HG03139 (cell line): Measurements from ENCODE around the gene DOCK7.

Source experiments
- ATAC-seq: cut with Tn5 transposase; IDR thresholded peaks from one replicate; pipeline ENCODE4 v1.9.1; 2021; ENCODE audit not compliant: unreplicated experiment

Gene DOCK7

DNA sequence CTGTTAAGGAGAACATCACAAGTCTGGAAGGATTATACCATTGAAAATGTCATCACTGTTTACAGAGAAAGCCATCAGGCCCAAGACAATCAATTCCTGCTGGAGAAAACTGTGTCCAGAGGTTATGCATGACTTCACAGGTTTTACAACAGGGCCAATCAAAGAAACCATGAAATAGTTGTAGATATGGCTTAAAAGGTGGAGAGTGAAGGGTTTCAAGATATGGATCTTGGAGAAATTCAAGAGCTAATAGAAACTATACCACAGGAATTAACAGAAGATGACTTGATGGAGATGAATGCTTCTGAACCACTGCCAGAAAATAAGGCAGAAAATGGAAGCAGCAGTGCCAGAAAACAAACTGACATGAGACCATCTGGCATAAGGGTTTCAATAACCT lies 221.1 kb downstream of the DOCK7 start:
- no peak for ATAC-seq

DNA sequence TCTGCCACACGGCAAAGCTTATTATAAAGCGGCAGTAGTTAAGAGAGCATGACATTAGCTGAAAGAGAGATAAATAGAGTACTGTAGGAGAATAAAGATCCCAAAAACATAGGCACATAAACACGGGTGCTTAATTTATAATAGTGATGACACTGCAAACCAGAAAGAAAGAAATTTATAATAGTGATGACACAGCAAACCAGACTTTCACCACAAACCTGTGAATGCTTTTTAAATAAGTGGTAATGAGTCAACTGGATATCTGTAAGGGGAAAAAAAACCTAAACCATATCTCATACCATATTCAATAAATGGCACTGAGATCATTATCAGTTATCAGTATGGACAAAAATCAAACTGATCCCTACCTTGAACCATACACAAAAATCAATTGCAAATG lies 225.8 kb downstream of the DOCK7 start:
- ATAC-seq = no peak

DNA sequence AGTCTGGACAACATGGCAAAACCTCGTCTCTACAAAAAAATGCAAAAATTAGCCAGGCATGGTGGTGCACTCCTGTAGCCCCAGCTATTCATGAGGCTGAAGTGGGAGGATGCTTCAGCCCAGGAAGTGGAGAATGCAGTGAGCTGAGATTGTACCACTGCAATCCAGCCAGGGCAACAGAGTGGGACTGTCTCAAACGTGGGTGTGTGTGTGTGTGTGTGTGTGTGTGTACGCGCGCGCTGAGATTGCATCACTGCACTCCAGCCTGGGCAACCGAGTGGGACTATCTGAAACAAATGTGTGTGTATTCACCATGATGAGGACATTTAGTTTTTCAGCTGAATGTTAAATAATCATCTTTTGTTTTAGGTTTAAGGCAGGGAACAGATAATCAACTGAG lies 230.2 kb downstream of the DOCK7 start:
- no peak for ATAC-seq

DNA sequence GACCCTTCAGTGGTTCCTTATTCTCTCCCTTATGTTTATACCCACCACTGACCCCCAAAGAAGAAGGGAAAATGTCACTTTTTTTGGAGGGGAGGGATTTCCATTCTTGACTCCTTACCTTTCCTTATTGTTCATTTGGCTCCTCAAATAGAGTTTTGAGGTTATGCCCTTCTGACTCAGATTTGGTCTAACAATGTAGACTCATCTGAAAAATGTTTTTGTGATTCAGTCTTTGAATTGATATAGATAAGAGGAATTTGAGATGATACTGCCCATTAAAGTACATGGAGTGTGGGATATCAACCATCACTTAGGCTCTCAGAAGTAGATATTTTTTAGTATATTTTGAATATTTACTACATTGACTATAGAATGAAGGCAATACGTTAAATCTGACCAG lies 235.2 kb downstream of the DOCK7 start:
- ATAC-seq = no peak

DNA sequence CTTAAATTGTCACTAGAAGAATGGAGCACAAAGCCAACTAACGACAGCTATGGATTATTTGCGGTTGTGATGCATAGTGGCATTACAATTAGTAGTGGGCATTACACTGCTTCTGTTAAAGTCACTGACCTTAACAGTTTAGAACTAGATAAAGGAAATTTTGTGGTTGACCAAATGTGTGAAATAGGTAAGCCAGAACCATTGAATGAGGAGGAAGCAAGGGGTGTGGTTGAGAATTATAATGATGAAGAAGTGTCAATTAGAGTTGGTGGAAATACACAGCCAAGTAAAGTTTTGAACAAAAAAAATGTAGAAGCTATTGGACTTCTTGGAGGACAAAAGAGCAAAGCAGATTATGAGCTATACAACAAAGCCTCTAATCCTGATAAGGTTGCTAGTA lies 237.9 kb downstream of the DOCK7 start:
- no peak for ATAC-seq

DNA sequence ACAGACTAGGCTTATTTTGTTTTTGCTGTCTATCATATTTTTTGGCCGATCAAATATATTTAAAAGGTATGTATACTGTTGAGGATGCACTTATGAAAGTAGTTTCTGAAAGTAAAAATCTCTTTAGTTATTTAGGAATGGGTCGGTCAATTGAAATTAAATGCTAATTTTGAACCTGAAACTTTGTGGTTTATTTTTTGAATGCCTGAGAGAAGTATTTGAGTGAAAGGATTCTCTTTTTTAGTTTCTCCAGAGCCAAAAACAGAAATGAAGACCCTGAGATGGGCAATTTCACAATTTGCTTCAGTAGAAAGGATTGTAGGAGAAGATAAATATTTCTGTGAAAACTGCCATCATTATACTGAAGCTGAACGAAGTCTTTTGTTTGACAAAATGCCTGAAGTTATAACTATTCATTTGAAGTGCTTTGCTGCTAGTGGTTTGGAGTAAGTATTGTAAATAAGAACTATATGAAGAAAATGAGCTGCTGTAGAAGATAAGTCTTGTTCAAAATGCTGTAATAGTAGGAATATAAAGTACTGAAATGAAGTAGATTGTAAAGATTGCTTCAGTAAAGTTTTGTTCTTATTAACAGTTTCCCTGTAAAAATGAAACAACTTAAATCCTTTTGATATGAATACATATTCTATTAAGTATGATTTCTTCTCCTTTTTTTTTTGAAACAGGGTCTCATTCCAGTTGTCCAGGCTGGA lies 239.8 kb downstream of the DOCK7 start:
- ATAC-seq = no peak

DNA sequence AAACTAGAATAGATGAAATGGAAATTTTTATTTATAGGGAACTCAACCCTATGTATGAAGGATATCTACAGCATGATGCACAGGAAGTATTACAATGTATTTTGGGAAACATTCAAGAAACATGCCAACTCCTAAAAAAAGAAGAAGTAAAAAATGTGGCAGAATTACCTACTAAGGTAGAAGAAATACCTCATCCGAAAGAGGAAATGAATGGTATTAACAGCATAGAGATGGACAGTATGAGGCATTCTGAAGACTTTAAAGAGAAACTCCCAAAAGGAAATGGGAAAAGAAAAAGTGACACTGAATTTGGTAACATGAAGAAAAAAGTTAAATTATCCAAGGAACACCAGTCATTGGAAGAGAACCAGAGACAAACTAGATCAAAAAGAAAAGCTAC lies 243.5 kb downstream of the DOCK7 start:
- ATAC-seq = no peak

DNA sequence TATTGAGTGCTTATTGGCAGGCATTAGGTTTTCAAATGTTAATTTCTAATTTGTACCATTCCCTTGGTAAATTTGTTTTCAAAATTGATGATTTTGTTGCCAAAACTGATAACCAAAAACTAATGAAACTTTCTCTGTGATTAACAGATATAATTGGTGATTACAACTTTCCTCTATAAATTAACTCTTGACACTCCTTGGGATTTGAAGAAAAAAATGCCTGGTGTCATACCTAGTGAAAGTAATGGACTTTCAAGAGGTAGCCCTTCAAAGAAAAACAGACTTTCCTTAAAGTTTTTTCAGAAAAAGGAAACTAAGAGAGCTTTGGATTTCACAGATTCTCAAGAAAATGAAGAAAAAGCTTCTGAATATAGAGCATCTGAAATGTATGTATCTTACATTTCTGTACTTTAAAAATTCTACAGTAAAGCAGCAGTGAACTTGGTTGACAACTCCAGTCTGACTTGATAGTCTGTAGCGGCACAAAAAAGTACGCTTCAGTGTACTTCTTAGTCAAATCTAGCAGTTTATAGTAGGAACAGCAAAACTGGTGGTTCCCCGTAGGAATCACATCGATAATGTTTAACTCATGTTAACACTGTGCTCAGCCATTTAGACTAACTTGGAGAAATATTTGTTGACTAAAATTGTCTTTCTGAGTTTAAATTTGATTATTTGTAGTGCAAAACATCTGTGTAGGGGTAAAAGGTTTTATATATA lies 248.4 kb downstream of the DOCK7 start:
- ATAC-seq = peak; percentile 26

DNA sequence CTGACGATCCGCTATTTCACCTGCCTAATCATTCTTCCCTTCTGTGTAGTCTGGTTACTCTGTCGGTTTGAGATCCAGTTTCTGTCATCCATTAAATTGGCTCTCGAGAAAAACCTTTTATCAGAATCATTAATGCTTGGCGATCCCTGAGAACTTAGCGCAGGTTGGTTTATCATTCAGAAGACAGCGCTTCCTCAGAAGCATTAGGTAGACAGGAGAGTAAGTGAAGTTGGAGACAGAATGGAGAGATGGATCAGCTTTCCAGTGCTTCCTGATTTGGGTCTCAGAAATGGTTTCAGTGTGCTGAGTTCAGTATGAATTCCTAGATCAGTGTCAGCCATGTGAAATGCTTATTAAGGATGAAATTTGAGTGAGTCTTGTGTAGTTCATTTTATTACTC lies 250.0 kb downstream of the DOCK7 start:
- no peak for ATAC-seq

DNA sequence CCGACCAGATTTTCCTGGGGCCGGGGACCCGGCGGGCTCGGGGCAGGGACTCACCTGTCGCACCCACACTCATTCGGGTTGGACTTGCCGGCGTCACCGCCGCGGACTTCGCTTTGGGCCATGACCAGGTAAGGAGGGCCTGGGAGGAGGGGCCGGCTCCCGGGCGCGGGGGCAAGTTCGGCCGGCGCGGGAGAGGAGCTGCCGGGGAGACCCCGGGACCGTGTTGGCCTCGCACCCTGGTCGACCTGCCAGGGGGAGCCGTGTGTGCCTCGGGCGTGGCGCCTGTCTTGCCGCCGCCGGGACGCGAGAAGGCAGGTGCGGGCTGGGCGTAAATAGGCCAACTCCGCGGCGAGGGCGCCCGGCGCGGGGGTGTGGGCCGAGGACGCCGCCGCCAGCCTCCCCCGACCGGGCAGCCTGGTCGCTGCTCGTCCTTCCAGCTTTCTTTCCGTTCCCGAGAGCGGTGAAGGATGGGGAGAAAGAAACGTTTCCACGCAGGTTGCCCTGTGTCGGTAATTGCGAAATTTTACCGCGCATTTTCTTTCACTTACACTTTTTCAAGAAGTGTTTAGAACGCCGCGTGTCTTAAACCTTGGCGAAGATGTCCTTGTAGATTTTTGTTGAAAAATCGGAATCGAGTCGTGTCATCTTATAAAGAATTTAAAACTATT lies 250.8 kb downstream of the DOCK7 start:
- ATAC-seq = no peak

DNA sequence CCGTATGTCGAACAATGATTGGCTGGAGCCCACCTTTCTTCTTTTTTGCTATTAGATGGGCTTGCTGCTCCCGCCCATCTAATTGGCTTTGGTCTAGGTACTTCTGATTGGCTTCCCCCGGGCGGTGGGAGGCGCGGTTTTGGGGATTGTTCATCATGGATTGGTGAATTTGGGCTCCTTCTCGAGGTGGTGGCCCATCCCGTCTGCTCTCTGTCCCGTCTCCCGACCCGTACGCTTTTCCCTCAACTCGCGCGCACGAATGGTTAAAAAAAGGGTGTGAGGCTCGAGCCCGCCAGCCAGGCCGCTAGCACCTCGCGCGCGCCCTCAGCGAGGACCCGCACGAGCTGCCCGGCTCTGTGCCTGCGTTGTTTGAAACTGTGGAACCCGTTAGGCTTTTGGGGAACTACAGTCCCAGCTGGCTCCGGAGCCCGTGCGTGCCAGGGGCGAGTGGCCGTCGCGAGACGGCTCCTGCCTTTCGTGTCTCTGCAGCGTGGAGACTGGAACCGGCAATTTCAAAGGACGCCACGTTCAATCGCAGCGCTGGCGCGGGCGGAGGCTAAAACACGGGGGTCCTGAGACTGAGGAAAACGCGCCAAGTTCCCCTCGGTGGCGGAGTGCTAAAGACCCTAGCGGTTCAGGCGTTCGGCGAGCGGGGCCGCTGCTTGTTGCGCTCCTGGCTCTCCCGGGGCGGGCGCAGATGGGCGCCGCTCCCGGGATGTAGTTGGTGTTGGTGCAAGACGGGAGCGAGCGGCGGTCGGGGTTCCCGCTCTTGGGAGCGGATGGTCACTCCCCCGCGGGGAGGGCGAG lies 251.5 kb downstream of the DOCK7 start, which contains the start of gene USP1:
USP1 (plus strand) TSS at position 584 of the 807 bp plus-strand sequence. CDS start 2,819 bp downstream, outside the sequence.
- ATAC-seq = peak; percentile 72

DNA sequence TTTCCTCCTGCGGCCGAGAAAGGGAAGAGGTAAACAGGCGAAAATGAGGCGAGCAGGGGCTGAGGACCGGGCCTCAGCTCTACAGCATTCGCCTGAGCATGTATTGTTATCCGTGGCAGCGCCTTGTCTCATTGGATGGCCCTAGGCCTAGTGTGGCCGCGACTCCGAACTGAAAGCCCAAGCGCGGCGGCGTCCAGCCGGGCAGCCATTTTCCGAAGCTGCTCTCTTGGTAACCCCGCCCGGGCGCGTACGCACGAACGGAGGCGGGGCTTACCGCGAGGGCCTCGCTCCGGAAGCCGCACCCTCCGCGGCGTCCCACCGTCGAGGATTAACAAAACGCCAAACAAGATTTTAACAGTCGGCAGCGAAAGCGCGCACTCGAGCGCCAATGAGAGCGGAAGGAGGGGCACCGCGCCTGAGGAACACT lies 252.1 kb downstream of the DOCK7 start:
- ATAC-seq = peak; percentile 59

DNA sequence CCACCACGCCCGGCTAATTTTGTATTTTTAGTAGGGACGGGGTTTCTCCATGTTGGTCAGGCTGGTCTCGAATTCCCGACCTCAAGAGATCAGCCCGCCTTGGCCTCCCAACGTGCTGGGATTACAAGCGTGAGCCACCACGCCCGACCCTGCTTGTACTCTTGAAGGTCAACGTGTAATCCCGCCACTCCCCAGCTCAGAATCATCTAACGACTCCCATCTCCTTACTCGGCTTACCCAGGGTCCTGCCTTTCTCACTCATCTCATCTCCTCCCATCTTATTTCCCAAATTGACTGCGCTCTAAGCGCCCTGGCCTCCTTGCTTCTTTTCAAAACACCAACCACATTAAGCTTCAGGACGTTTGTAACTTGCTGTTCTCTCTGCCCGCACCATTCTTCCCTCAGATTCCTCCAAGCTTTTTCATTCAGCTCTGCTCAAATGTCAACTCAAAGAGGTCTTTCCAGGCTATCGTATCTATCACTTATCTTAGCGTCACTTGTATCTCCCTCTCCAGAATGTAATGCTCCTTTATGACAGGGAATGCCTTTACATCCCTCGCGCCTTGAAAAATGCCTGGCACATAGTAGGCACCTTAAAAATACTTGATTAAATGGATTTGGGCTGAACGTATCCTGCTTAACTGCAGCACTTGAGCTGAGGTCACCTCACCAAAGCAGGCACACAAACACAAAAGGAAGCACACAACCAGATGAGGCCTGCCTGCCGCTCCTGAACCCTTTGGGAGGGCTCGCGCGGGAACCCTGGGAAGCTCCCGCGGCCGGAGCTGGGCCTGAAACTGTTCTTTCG lies 252.8 kb downstream of the DOCK7 start:
- no peak for ATAC-seq

DNA sequence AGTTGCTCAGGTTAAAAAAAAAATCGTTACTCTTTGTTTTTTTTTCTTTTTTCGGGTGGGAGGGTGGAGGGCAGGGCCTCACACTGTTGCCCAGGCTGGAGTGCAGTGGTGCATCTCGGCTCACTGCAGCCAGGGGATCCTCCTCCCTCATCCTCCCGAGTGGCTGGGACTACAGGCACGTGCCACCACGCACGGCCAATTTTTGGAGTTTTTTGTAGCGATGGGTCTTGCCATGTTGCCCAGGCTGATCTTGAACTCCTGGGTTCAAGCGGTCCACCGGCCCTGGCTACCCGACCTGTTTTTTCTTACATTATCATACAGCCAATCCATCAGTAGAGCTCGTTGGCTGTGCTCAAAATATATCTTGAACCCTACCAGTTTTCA lies 253.6 kb downstream of the DOCK7 start:
- no peak for ATAC-seq

DNA sequence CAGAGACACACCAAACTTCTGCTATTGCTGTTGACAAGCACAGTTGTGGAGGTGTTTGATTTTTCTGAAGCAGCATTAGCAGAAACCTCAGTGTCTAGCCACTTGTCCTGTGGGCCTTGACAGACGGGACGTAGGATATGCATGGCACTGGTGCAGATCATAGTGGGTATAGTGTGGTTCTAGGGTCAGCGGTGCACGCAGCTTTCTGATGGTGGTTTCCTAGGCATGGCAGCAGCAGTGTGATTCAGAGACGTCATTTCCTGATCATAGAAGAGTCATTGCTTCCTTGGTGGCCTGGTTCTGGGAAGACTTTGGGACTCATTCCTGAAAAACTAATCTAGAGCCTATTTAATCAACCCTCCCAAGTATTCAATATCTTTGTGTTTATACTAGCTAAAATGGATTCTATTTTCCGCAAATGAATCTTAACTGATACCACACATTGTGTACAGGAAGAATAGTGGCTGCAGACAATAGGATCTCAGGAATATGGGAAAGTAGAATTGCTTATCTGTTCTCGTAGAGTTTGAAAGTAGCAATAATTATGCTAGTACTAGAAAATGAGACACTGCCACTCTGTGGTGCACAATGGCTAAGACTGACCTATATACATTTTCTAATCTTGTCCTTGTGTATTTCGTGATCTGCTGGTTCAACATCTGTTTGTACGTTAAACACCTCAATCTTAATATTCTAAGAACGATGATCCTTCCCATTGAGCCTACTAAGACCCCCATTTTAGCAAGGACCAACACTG lies 254.1 kb downstream of the DOCK7 start:
- ATAC-seq = no peak

DNA sequence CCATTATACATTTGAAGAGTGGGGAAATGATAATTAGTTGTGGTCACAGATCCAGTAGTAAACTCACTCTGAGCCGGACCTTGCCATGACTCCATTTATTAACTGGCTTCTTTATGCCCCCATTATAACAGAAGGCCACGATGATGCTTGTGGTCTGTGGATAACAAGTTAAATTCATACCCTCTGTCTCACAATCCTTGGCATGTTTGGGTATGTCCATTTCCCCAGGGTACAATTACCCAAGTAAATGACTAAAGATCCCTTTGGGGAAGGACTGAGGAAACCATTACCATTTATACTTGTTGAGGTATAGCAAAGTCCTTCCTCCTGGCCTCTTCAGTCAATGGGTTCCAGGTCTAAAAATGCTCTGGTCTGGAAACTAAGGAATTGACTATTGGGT lies 258.6 kb downstream of the DOCK7 start:
- ATAC-seq = no peak

DNA sequence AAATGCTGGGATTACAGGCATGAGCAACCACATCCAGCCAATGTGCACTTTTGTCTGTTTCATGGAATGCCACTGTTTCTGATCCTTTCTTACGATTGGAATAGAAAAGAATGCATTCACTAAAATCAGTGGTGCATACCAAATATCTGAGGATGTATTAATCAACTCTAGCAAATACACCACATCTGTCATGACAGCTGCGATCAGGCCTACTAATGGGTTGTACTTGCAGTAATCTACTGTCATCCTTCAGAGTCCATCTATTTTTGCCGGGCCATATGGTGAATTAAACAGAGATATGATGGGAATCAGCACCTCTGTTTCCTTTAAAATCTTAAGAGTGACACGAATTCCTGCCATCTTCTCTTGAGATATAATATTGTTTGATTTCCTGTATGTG lies 259.8 kb downstream of the DOCK7 start:
- no peak for ATAC-seq

DNA sequence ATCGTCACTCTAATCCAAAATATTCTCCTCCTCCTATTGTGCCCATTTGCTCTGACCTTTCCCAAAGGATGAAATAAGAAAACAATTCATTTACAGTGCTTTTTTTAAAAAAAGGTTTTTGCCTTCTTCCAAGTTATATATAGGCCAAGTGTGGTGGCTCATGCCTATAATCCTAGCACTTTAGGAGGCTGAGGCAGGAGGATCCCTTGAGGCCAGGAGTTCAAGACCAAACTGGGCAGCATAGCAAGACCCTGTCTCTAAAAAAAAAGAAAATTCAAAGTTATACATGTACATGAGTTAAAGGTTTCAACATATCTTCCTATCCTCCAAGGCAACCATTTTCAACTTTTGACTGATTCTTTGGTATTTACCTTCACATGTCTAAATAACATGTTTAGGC lies 261.4 kb downstream of the DOCK7 start:
- no peak for ATAC-seq

DNA sequence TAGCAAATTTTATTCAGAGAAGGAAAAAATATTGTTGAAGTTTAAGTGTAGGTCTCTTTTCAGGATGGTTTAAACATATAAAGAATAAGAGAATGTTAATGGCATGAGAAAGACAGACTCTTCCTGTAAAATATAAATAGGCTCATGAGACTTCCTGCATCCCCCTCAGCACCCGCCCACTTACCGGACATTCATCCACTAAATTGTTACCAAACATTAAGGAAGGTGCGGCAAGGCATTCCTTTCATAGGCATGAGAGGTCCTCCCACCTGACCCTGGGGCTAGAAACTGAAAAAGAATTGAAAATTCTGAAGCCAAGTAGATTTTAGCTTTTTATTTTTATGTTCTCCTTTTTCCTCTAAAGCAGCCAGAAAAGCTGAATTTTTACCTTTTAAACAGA lies 261.9 kb downstream of the DOCK7 start:
- ATAC-seq = no peak

DNA sequence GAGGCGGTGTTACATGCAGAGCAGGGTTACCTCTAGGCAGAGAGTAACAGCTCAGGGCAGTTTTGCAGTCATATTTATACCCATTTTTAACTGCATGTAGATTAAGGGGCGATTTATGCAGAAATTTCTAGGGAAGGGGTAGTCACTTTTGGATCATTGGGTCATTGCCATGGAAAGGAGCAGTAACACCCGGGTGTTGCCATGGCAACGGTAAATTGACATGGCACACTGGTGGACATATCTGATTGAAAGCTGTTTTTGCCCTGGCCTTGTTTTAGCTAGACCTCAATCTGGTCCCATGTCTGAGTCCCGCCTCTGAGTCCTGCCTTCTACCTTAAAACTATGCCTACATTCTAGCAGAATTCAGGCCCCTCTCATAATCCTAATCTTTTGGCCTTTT lies 263.1 kb downstream of the DOCK7 start:
- ATAC-seq = no peak
